Glutamatergic neuron (in vitro differentiated cells): ENCODE data around the gene FBXO5. TPM values are rescaled to one million over a fixed set of nuclear protein-coding genes. Genes with fewer than 3 reads are reported as not detected.

Experiments
- DNase-seq: peaks from one replicate; pipeline ENCODE4 v3.0.0; 2022
- H3K27ac Mint-ChIP-seq: one replicate; pipeline ENCODE4 v1.8.0; 2020; ENCODE audit warnings: mild to moderate bottlenecking, mixed read lengths, inconsistent platforms; ENCODE audit not compliant: unreplicated experiment
- H3K27me3 Mint-ChIP-seq: one replicate; pipeline ENCODE4 v1.8.0; 2020; ENCODE audit warnings: mild to moderate bottlenecking, moderate library complexity, mixed read lengths, inconsistent platforms; ENCODE audit not compliant: unreplicated experiment
- H3K36me3 Mint-ChIP-seq: one replicate; pipeline ENCODE4 v1.8.0; 2020; ENCODE audit warnings: mild to moderate bottlenecking, mixed read lengths, inconsistent platforms; ENCODE audit not compliant: unreplicated experiment
- H3K4me1 Mint-ChIP-seq: one replicate; pipeline ENCODE4 v1.8.0; 2020; ENCODE audit warnings: mild to moderate bottlenecking, low read depth, mixed read lengths, inconsistent platforms; ENCODE audit not compliant: unreplicated experiment
- H3K4me3 Mint-ChIP-seq: one replicate; pipeline ENCODE4 v1.8.0; 2020; ENCODE audit warnings: mild to moderate bottlenecking, mixed read lengths, inconsistent platforms; ENCODE audit not compliant: unreplicated experiment
- H3K9me3 Mint-ChIP-seq: one replicate; pipeline ENCODE4 v1.8.0; 2020; ENCODE audit warnings: mild to moderate bottlenecking, moderate library complexity, mixed read lengths, inconsistent platforms; ENCODE audit not compliant: unreplicated experiment
- total RNA-seq: library from RNA; stranded (reverse); fragmentation: NEBNext Ultra II Directional; extraction: Animal tissue kit (Norgen Biotek cat#: 25700); gene quantifications from one replicate; pipeline ENCODE4 v1.2.1, GENCODE V29; 2021; ENCODE audit not compliant: unreplicated experiment
- TF ChIP-seq, protein P1 (sequence below): fragments of 200-600 bp; sonication (generic); IDR thresholded peaks from one replicate; pipeline ENCODE4 v1.5.0; 2021; ENCODE audit not compliant: partially characterized antibody, unreplicated experiment

FBXO5 gene
- total RNA-seq, 1 donor from 2014 or later = 6.2 TPM

DNA sequence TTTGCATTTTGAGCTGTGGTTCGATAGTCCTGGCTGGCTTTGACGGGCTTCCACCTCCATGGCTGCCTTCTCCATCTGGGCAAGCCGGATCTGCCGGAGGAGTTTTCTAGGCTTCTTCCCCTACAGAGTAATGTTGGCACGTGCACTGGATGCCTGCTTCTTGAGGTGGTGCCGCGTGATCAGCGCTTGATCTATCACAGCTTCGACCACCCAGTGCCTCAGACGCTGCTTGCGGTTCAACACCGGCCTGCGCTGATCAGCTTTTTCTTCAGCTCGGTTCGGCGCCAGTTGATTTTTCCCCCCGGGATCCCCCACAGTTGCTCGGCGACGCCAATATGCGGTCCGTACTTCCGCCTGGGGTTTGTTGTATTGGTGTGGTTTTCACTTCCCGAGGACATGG is 23.5 kb downstream of the FBXO5 start:
- TF ChIP-seq, protein P1, sequence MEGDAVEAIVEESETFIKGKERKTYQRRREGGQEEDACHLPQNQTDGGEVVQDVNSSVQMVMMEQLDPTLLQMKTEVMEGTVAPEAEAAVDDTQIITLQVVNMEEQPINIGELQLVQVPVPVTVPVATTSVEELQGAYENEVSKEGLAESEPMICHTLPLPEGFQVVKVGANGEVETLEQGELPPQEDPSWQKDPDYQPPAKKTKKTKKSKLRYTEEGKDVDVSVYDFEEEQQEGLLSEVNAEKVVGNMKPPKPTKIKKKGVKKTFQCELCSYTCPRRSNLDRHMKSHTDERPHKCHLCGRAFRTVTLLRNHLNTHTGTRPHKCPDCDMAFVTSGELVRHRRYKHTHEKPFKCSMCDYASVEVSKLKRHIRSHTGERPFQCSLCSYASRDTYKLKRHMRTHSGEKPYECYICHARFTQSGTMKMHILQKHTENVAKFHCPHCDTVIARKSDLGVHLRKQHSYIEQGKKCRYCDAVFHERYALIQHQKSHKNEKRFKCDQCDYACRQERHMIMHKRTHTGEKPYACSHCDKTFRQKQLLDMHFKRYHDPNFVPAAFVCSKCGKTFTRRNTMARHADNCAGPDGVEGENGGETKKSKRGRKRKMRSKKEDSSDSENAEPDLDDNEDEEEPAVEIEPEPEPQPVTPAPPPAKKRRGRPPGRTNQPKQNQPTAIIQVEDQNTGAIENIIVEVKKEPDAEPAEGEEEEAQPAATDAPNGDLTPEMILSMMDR = no peak
- no peak overlapping the region for H3K4me3 Mint-ChIP-seq
- H3K9me3 Mint-ChIP-seq = peaks cover 1% of the 10 kb centered on the region
- no peaks in the 10 kb centered on the region for H3K4me1 Mint-ChIP-seq
- peaks cover 2% of the 10 kb centered on the region for H3K27me3 Mint-ChIP-seq
- no peaks in the 10 kb centered on the region for H3K36me3 Mint-ChIP-seq
- no peak for DNase-seq
- H3K27ac Mint-ChIP-seq = no peak overlapping the region

DNA sequence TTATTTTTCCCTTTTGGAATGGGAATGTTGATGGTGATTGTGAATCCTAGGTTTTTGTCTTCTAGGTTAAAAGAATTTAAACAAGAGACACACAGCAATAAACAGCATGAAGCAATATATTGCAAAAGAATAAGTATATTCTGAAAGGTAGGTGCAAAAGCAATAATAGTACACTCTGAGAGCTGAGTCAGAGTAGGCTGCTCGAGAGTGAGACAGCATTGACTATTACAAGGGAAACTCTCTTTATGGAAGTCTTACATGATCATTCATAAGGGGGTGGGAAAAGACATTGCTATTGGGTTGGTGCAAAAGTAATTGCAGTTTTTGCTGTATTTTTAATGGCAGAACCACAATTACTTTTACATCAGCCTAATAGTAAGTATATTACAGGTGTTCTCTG is 25.0 kb downstream of the FBXO5 start:
- Mint-ChIP-seq H3K27ac (no peak overlapping the region), H3K9me3 (peaks cover 1% of the 10 kb centered on the region), H3K27me3 (peaks cover 2% of the 10 kb centered on the region), H3K4me1 (no peaks in the 10 kb centered on the region), H3K4me3 (no peak overlapping the region), H3K36me3 (no peaks in the 10 kb centered on the region)
- TF ChIP-seq, protein P1 = no peak
- no peak for DNase-seq

DNA sequence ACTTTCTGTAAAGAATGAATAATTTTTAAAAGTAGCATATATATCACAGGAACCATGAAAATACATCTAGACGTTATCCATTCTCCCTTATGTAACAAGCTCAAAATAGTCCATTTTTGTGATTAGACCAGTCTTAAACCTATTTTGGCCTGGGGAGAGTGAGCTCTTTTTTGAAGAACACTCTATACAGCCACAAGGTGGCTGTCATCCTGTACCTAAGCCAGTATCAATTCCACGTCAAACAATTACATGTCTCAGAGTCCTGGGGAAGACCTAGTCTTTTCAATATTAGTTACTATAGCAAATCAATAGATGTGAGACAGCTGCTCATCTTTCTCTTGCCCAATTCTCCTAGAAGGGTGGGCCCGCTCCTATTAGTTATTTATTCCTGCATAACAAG is 28.4 kb downstream of the FBXO5 start:
- TF ChIP-seq, protein P1 = no peak
- Mint-ChIP-seq H3K4me1 (no peaks in the 10 kb centered on the region), H3K9me3 (peaks cover 1% of the 10 kb centered on the region), H3K27ac (no peak overlapping the region), H3K4me3 (no peak overlapping the region), H3K27me3 (peaks cover 2% of the 10 kb centered on the region), H3K36me3 (no peaks in the 10 kb centered on the region)
- DNase-seq = no peak

DNA sequence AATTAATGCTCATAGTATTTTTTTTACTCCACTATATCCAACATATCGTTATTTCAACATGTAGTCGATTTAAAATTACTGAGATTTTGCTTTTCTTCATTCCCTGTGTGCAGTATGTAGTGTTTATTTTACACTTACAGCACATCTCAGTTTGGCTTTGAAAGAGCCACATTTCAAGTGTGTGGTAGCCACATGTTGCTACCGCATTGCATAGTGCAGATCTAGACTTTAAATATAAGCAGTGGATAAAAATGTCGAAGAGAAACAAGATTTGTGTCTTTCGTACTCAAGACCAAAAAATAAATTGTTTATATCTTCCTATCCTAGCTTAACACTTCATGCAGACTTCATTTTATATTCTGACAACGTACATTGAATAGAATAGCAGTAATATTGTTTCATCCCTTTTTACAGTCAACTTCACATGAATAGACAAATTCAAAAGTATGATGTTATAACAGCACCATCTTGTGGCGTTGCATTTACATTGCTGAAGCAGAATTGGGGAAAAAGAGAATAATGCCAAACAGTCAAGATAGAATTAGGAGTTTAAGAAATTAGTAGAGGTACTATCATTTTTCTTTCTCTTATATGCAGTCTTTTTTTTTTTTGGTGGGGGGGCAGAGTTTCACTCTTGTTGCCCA is 29.9 kb downstream of the FBXO5 start:
- Mint-ChIP-seq H3K4me1 (no peaks in the 10 kb centered on the region), H3K27me3 (peaks cover 2% of the 10 kb centered on the region), H3K27ac (no peak overlapping the region), H3K36me3 (no peaks in the 10 kb centered on the region), H3K4me3 (no peak overlapping the region), H3K9me3 (peaks cover 1% of the 10 kb centered on the region)
- TF ChIP-seq, protein P1 = peak; percentile 50
- no peak for DNase-seq

DNA sequence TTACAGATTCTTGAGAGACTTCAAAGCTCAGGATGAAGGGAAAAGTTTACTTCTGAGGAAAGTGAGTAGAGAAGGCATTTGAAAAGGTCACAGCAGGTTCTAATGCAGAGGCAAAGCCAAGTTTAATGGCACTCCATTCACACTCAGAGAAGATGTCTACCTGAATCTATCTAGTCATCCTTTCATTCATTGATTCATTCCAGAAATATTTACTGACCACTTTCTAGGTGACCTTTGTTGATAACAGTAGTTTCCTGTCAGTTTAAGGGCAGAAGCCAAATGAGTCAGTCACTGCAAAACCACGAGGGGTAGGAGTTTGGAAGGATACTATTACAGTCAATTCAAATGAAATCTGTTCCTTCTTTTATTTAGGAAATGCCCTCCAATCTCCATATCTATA is 30.8 kb downstream of the FBXO5 start:
- DNase-seq = no peak
- Mint-ChIP-seq H3K4me3 (no peak overlapping the region), H3K4me1 (no peaks in the 10 kb centered on the region), H3K36me3 (no peaks in the 10 kb centered on the region), H3K27me3 (peaks cover 2% of the 10 kb centered on the region), H3K9me3 (no peaks in the 10 kb centered on the region), H3K27ac (no peak overlapping the region)
- TF ChIP-seq, protein P1 = no peak
